H9 (cell line): Measurements from ENCODE around the gene OMA1. TPM values are rescaled to one million over a fixed set of nuclear protein-coding genes. Genes with fewer than 3 reads are reported as not detected.

Source experiments
- DNase-seq: peaks from one replicate; pipeline ENCODE4 v3.0.0-alpha.2; 2017
- H2AFZ ChIP-seq: one replicate; pipeline ENCODE4 v1.6.1; 2013; ENCODE audit warnings: mild to moderate bottlenecking, low read length, control low read depth, moderate library complexity
- H2AK5ac ChIP-seq: 2 replicates; pipeline ENCODE4 v1.6.1; 2013; ENCODE audit warnings: low read length, control low read depth, mixed read lengths; ENCODE audit not compliant: insufficient read length
- H2BK120ac ChIP-seq: one replicate; pipeline ENCODE4 v1.6.1; 2013; ENCODE audit warnings: low read depth, mild to moderate bottlenecking, low read length, control low read depth, inconsistent platforms; ENCODE audit not compliant: poor library complexity, severe bottlenecking
- H2BK12ac ChIP-seq: 2 replicates; pipeline ENCODE4 v1.6.1; 2013; ENCODE audit warnings: low read length, control low read depth, mixed read lengths, low read depth; ENCODE audit not compliant: insufficient read length
- H2BK15ac ChIP-seq: 2 replicates; pipeline ENCODE4 v1.6.1; 2013; ENCODE audit warnings: low read depth, low read length, control low read depth
- H2BK20ac ChIP-seq: one replicate; pipeline ENCODE4 v1.6.1; 2013; ENCODE audit warnings: low read depth, mild to moderate bottlenecking, low read length, control low read depth, inconsistent platforms; ENCODE audit not compliant: poor library complexity, severe bottlenecking
- H2BK5ac ChIP-seq: 2 replicates; pipeline ENCODE4 v1.6.1; 2013; ENCODE audit warnings: low read length, control low read depth, mixed read lengths; ENCODE audit not compliant: insufficient read length
- H3K14ac ChIP-seq: 2 replicates; pipeline ENCODE4 v1.6.1; 2013; ENCODE audit warnings: low read length, control low read depth; ENCODE audit not compliant: insufficient read depth
- H3K18ac ChIP-seq: 2 replicates; pipeline ENCODE4 v1.6.1; 2013; ENCODE audit warnings: low read depth, mild to moderate bottlenecking, mixed read lengths, low read length, control low read depth; ENCODE audit not compliant: insufficient read length
- H3K23ac ChIP-seq: 2 replicates; pipeline ENCODE4 v1.6.1; 2013; ENCODE audit warnings: low read length, control low read depth, mixed read lengths, low read depth; ENCODE audit not compliant: insufficient read length
- H3K23me2 ChIP-seq: 2 replicates; pipeline ENCODE4 v1.6.1; 2013; ENCODE audit warnings: low read depth, mild to moderate bottlenecking, mixed read lengths, low read length, control low read depth; ENCODE audit not compliant: insufficient read length, poor library complexity, severe bottlenecking
- H3K27ac ChIP-seq: 2 replicates; pipeline ENCODE4 v1.5.1; 2013; ENCODE audit warnings: low read length, control low read depth, mixed read lengths, low read depth; ENCODE audit not compliant: insufficient read length
- H3K27me3 ChIP-seq: 2 replicates; pipeline ENCODE4 v1.6.1; 2013; ENCODE audit warnings: low read length, control low read depth, inconsistent platforms; ENCODE audit not compliant: insufficient read depth
- H3K4ac ChIP-seq: 2 replicates; pipeline ENCODE4 v1.6.1; 2013; ENCODE audit warnings: low read depth, mild to moderate bottlenecking, control low read depth, inconsistent platforms, low read length, moderate library complexity
- H3K4me1 ChIP-seq: 2 replicates; pipeline ENCODE4 v1.6.1; 2013; ENCODE audit warnings: low read length, control low read depth, inconsistent platforms; ENCODE audit not compliant: insufficient read depth
- H3K4me2 ChIP-seq: 2 replicates; pipeline ENCODE4 v1.6.1; 2013; ENCODE audit warnings: low read length, control low read depth, mixed read lengths; ENCODE audit not compliant: insufficient read length, insufficient read depth
- H3K56ac ChIP-seq: 2 replicates; pipeline ENCODE4 v1.6.1; 2013; ENCODE audit warnings: low read depth, mild to moderate bottlenecking, mixed read lengths, low read length, control low read depth; ENCODE audit not compliant: insufficient read length
- H3K79me1 ChIP-seq: 2 replicates; pipeline ENCODE4 v1.6.1; 2013; ENCODE audit warnings: low read depth, mild to moderate bottlenecking, moderate library complexity, low read length, control low read depth, inconsistent platforms; ENCODE audit not compliant: insufficient read depth, poor library complexity, severe bottlenecking
- H3K79me2 ChIP-seq: 2 replicates; pipeline ENCODE4 v1.6.1; 2013; ENCODE audit warnings: low read length, control low read depth, inconsistent platforms; ENCODE audit not compliant: insufficient read depth
- H3K9ac ChIP-seq: 2 replicates; pipeline ENCODE4 v1.6.1; 2013; ENCODE audit warnings: low read length, control low read depth, mixed read lengths; ENCODE audit not compliant: insufficient read length; ENCODE audit errors: extremely low read depth
- H3K9me3 ChIP-seq: one replicate; pipeline ENCODE4 v1.6.1; 2013; ENCODE audit warnings: low read depth, low read length, inconsistent platforms; ENCODE audit not compliant: control insufficient read depth
- H3T11ph ChIP-seq: one replicate; pipeline ENCODE4 v1.6.1; 2013; ENCODE audit warnings: mild to moderate bottlenecking, low read length, control low read depth, inconsistent platforms
- H4K20me1 ChIP-seq: one replicate; pipeline ENCODE4 v1.6.1; 2013; ENCODE audit not compliant: control insufficient read depth, insufficient read length, insufficient read depth
- H4K5ac ChIP-seq: 2 replicates; pipeline ENCODE4 v1.6.1; 2013; ENCODE audit warnings: low read depth, mild to moderate bottlenecking, mixed read lengths, low read length, control low read depth; ENCODE audit not compliant: insufficient read length
- H4K8ac ChIP-seq: replicated peaks from 2 replicates; pipeline ENCODE4 v1.6.1; 2013; ENCODE audit warnings: low read length, control low read depth, mixed read lengths, low read depth; ENCODE audit not compliant: insufficient read length
- H4K91ac ChIP-seq: 2 replicates; pipeline ENCODE4 v1.6.1; 2013; ENCODE audit warnings: low read depth, mild to moderate bottlenecking, moderate library complexity, mixed read lengths, low read length, control low read depth; ENCODE audit not compliant: insufficient read length
- H3K27ac Mint-ChIP-seq, 3 experiments: 2 replicates in 2 of 3; 3 replicates in 1 of 3; pipeline ENCODE4 v1.8.0; 2020 to 2021; ENCODE audit warnings: mixed read lengths in 3 of 3, mild to moderate bottlenecking in 1 of 3, moderate library complexity in 1 of 3
- H3K27me3 Mint-ChIP-seq: 2 replicates; pipeline ENCODE4 v1.8.0; 2021; ENCODE audit warnings: low read depth, mild to moderate bottlenecking, moderate library complexity, mixed read lengths
- H3K36me3 Mint-ChIP-seq, 3 experiments: 2 replicates in 2 of 3; 3 replicates in 1 of 3; pipeline ENCODE4 v1.8.0; 2020 to 2021; ENCODE audit warnings: low read depth in 3 of 3, mixed read lengths in 3 of 3; ENCODE audit not compliant: insufficient read depth in 1 of 3
- H3K4me1 Mint-ChIP-seq, 2 experiments: 2 replicates each; pipeline ENCODE4 v1.8.0; 2020; ENCODE audit warnings: mixed read lengths in 2 of 2
- H3K4me3 Mint-ChIP-seq, 2 experiments: 2 replicates in 1 of 2; 3 replicates in 1 of 2; pipeline ENCODE4 v1.8.0; 2020 to 2021; ENCODE audit warnings: mild to moderate bottlenecking in 2 of 2, mixed read lengths in 2 of 2, moderate library complexity in 1 of 2
- H3K9me3 Mint-ChIP-seq, 2 experiments: 2 replicates in 1 of 2; 3 replicates in 1 of 2; pipeline ENCODE4 v1.8.0; 2020; ENCODE audit warnings: mild to moderate bottlenecking in 2 of 2, mixed read lengths in 2 of 2, moderate library complexity in 1 of 2
- WGBS: extraction: QIAGEN DNeasy Blood & Tissue Kit; methylation state at CpG from one replicate; pipeline ENCODE4 v1.1.7; 2013; ENCODE audit warnings: missing lambda C conversion rate, low lambda C conversion rate, mixed read lengths; ENCODE audit not compliant: insufficient read length; ENCODE audit errors: extremely low coverage; 5-methylcytosine and 5-hydroxymethylcytosine counted together
- total RNA-seq: library from RNA; stranded (reverse); gene quantifications from 2 replicates; pipeline ENCODE4 v1.2.1, GENCODE V29; 2021
- TF ChIP-seq, protein P1 (sequence below): fragments of 200-600 bp; sonication (generic); conservative IDR thresholded peaks from 3 replicates; pipeline ENCODE4 v1.8.0; 2021; ENCODE audit warnings: antibody characterized with exemption, mild to moderate bottlenecking

Gene OMA1
- total RNA-seq, 1 experiment from 2014 or later, result 12.9 TPM

- H3K56ac ChIP-seq, result no peak overlapping the region
- H2BK12ac ChIP-seq, result no peak overlapping the region
- H3K27ac Mint-ChIP-seq, result no peak overlapping the region
- no peak overlapping the region for H3T11ph ChIP-seq
- no peaks in the 10 kb centered on the region for H3K79me2 ChIP-seq
- peak overlapping the region; percentile 100 for H2AFZ ChIP-seq
- H4K5ac ChIP-seq, result no peak overlapping the region
- no CpG with 5 or more reads among the region's 10 CpGs for WGBS
- no peak overlapping the region for H3K23ac ChIP-seq
- no peak overlapping the region for H3K18ac ChIP-seq
- H3K4me2 ChIP-seq, result no peak overlapping the region
- H3K4me3 Mint-ChIP-seq, result no peak overlapping the region
- H3K23me2 ChIP-seq, result no peaks in the 10 kb centered on the region
- H3K4me1 ChIP-seq, result peaks cover 3% of the 10 kb centered on the region; the same call in 1 of the 2 replicates
- no peaks in the 10 kb centered on the region for H3K79me1 ChIP-seq
- no peaks in the 10 kb centered on the region for H4K20me1 ChIP-seq
- H3K4ac ChIP-seq, result no peak overlapping the region
- H3K27ac ChIP-seq, result no peak overlapping the region
- no peak overlapping the region for H3K9ac ChIP-seq
- no peaks in the 10 kb centered on the region for H3K36me3 Mint-ChIP-seq
- no peak overlapping the region for H3K14ac ChIP-seq
- TF ChIP-seq, protein P1, sequence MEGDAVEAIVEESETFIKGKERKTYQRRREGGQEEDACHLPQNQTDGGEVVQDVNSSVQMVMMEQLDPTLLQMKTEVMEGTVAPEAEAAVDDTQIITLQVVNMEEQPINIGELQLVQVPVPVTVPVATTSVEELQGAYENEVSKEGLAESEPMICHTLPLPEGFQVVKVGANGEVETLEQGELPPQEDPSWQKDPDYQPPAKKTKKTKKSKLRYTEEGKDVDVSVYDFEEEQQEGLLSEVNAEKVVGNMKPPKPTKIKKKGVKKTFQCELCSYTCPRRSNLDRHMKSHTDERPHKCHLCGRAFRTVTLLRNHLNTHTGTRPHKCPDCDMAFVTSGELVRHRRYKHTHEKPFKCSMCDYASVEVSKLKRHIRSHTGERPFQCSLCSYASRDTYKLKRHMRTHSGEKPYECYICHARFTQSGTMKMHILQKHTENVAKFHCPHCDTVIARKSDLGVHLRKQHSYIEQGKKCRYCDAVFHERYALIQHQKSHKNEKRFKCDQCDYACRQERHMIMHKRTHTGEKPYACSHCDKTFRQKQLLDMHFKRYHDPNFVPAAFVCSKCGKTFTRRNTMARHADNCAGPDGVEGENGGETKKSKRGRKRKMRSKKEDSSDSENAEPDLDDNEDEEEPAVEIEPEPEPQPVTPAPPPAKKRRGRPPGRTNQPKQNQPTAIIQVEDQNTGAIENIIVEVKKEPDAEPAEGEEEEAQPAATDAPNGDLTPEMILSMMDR, result peak; percentile 33; the same call in 1 of the 3 replicates
- H2BK120ac ChIP-seq, result no peak overlapping the region
- no peak overlapping the region for H2BK20ac ChIP-seq
- no peaks in the 10 kb centered on the region for H3K27me3 ChIP-seq
- no peak overlapping the region for H2BK5ac ChIP-seq
- H3K9me3 ChIP-seq, result no peaks in the 10 kb centered on the region
- no peaks in the 10 kb centered on the region for H3K9me3 Mint-ChIP-seq
- H2BK15ac ChIP-seq, result no peak overlapping the region
- no peak overlapping the region for H4K8ac ChIP-seq
- no peak overlapping the region for H4K91ac ChIP-seq
- peaks cover 2 to 4% of the 10 kb centered on the region in 2 experiments; a peak in 3 of 4 replicates for H3K4me1 Mint-ChIP-seq
- H2AK5ac ChIP-seq, result no peak overlapping the region
- peak; percentile 88 for DNase-seq
- no peaks in the 10 kb centered on the region for H3K27me3 Mint-ChIP-seq
These were observed 113.5 kb downstream of the OMA1 start for GRCh38 chr1:58432851-58433668.
